Liver (tissue), 9 donors: Measurements from ENCODE around the gene EXOC8. TPM values are rescaled to one million over a fixed set of nuclear protein-coding genes. Genes with fewer than 3 reads are reported as not detected.

Experiments
- DNase-seq: peaks from one replicate; pipeline ENCODE4 v3.0.0-alpha.2; 2017; ENCODE audit warnings: low spot score
- H3K27ac ChIP-seq, 2 donors: one replicate each; pipeline ENCODE4 v1.7.0; 2013; ENCODE audit warnings: inconsistent platforms in 2 of 2, low read length in 2 of 2, control low read depth in 1 of 2, low read depth in 1 of 2, mild to moderate bottlenecking in 1 of 2
- H3K27me3 ChIP-seq, 4 donors: one replicate each; pipeline versions ENCODE4 v1.6.1 to v1.7.0; 2013; ENCODE audit warnings: low read length in 3 of 4, inconsistent platforms in 1 of 4, mild to moderate bottlenecking in 1 of 4, moderate library complexity in 1 of 4; ENCODE audit not compliant: control insufficient read depth in 4 of 4, insufficient read depth in 4 of 4
- H3K36me3 ChIP-seq, 4 donors: one replicate each; pipeline versions ENCODE4 v1.6.1 to v1.7.0; 2013; ENCODE audit warnings: low read length in 3 of 4, mild to moderate bottlenecking in 3 of 4, low read depth in 1 of 4, moderate library complexity in 1 of 4; ENCODE audit not compliant: control insufficient read depth in 4 of 4, insufficient read depth in 3 of 4
- H3K4me1 ChIP-seq, 4 donors: one replicate each; pipeline versions ENCODE4 v1.6.1 to v1.7.0; 2013; ENCODE audit warnings: low read length in 3 of 4, mild to moderate bottlenecking in 3 of 4, moderate library complexity in 1 of 4; ENCODE audit not compliant: control insufficient read depth in 4 of 4, insufficient read depth in 4 of 4
- H3K4me3 ChIP-seq, 3 donors: one replicate each; pipeline versions ENCODE4 v1.6.1 to v1.7.0; 2013; ENCODE audit warnings: low read length in 3 of 3, control low read depth in 1 of 3, low read depth in 1 of 3, mild to moderate bottlenecking in 1 of 3
- H3K9ac ChIP-seq, 2 donors: one replicate each; pipeline ENCODE4 v1.7.0; 2013; ENCODE audit warnings: low read length in 2 of 2, mild to moderate bottlenecking in 2 of 2, moderate library complexity in 2 of 2, control low read depth in 1 of 2, low read depth in 1 of 2
- H3K9me3 ChIP-seq, 4 donors: one replicate each; pipeline versions ENCODE4 v1.6.1 to v1.7.0; 2013; ENCODE audit warnings: low read length in 3 of 4; ENCODE audit not compliant: control insufficient read depth in 4 of 4
- ATF3 ChIP-seq: IDR thresholded peaks from 2 replicates; pipeline ENCODE4 v1.6.1; 2016; ENCODE audit warnings: antibody characterized with exemption
- EGR1 ChIP-seq, 2 donors: IDR thresholded peaks; 2 replicates each; pipeline ENCODE4 v1.6.1; 2016 to 2018; ENCODE audit warnings: antibody characterized with exemption in 2 of 2, low read depth in 2 of 2
- FOXA1 ChIP-seq: IDR thresholded peaks from 2 replicates; pipeline ENCODE4 v1.6.1; 2016; ENCODE audit warnings: antibody characterized with exemption
- FOXA2 ChIP-seq: IDR thresholded peaks from 2 replicates; pipeline ENCODE4 v1.6.1; 2016; ENCODE audit warnings: antibody characterized with exemption
- GABPA ChIP-seq, 2 donors: IDR thresholded peaks in 1 of 2; conservative IDR thresholded peaks in 1 of 2; 2 replicates each; pipeline ENCODE4 v1.6.1; 2016; ENCODE audit warnings: antibody characterized with exemption in 2 of 2, mild to moderate bottlenecking in 1 of 2, moderate library complexity in 1 of 2
- HNF4A ChIP-seq, 2 donors: conservative IDR thresholded peaks; 2 replicates each; pipeline ENCODE4 v1.6.1; 2016; ENCODE audit warnings: antibody characterized with exemption in 2 of 2, mild to moderate bottlenecking in 2 of 2
- HNF4G ChIP-seq: IDR thresholded peaks from 2 replicates; pipeline ENCODE4 v1.6.1; 2016; ENCODE audit warnings: antibody characterized with exemption
- JUND ChIP-seq, 2 donors: IDR thresholded peaks; 2 replicates each; pipeline ENCODE4 v1.6.1; 2016; ENCODE audit warnings: antibody characterized with exemption in 2 of 2
- MAX ChIP-seq: IDR thresholded peaks from 2 replicates; pipeline ENCODE4 v1.6.1; 2016; ENCODE audit warnings: antibody characterized with exemption
- NR2F2 ChIP-seq: IDR thresholded peaks from 2 replicates; pipeline ENCODE4 v1.6.1; 2016; ENCODE audit warnings: antibody characterized with exemption
- RAD21 ChIP-seq, 2 donors: IDR thresholded peaks; 2 replicates each; pipeline ENCODE4 v1.6.1; 2016; ENCODE audit warnings: antibody characterized with exemption in 2 of 2, mild to moderate bottlenecking in 2 of 2
- RXRA ChIP-seq, 2 donors: IDR thresholded peaks; 2 replicates each; pipeline ENCODE4 v1.6.1; 2017 to 2018; ENCODE audit warnings: antibody characterized with exemption in 2 of 2, mild to moderate bottlenecking in 1 of 2
- SP1 ChIP-seq: IDR thresholded peaks from 2 replicates; pipeline ENCODE4 v1.6.1; 2018; ENCODE audit warnings: antibody characterized with exemption, mild to moderate bottlenecking
- TAF1 ChIP-seq: conservative IDR thresholded peaks from 2 replicates; pipeline ENCODE4 v1.6.1; 2016; ENCODE audit warnings: antibody characterized with exemption, mild to moderate bottlenecking
- YY1 ChIP-seq: IDR thresholded peaks from 2 replicates; pipeline ENCODE4 v1.6.1; 2016; ENCODE audit warnings: antibody characterized with exemption, mild to moderate bottlenecking
- WGBS: extraction: QIAGEN DNeasy Blood & Tissue Kit; methylation state at CpG from one replicate; pipeline ENCODE4 v1.1.7; 2013; 5-methylcytosine and 5-hydroxymethylcytosine counted together
- polyA plus RNA-seq, 2 donors: library from polyadenylated mRNA; stranded (reverse) in 1 of 2; unstranded in 1 of 2; fragments of 200-250 nt in 1 of 2; fragments of >200 nt in 1 of 2; fragmentation: Nextera tagmentation in 1 of 2; extraction: Ambion mirVana in 1 of 2; gene quantifications; one replicate each; pipeline versions ENCODE4 v1.2.1 to v1.2.3, GENCODE V29; 2013 to 2015
- total RNA-seq, 2 donors: library from RNA; depleted of rRNA; stranded (reverse); fragments of >200 nt; gene quantifications; one replicate each; pipeline ENCODE4 v1.2.3, GENCODE V29; 2014
- TF ChIP-seq, protein P1 (sequence below): fragments of 150-350 bp; IDR thresholded peaks from 2 replicates; pipeline ENCODE4 v1.5.1; 2017; ENCODE audit warnings: improper control_type of control experiment, low read depth, low read length; ENCODE audit not compliant: missing input control
- TF ChIP-seq, protein P2 (sequence below): IDR thresholded peaks from 2 replicates; pipeline ENCODE4 v1.6.1; 2016; ENCODE audit warnings: antibody characterized with exemption, mild to moderate bottlenecking
- donor health status: healthy.
- donor health status: healthy.
- donor health status: healthy.
- donor health status: healthy.
- donor health status: healthy.

Gene EXOC8
- total and polyA plus RNA-seq, 4 donors, result 1.6 to 13.4 (median 7.5) TPM

DNA sequence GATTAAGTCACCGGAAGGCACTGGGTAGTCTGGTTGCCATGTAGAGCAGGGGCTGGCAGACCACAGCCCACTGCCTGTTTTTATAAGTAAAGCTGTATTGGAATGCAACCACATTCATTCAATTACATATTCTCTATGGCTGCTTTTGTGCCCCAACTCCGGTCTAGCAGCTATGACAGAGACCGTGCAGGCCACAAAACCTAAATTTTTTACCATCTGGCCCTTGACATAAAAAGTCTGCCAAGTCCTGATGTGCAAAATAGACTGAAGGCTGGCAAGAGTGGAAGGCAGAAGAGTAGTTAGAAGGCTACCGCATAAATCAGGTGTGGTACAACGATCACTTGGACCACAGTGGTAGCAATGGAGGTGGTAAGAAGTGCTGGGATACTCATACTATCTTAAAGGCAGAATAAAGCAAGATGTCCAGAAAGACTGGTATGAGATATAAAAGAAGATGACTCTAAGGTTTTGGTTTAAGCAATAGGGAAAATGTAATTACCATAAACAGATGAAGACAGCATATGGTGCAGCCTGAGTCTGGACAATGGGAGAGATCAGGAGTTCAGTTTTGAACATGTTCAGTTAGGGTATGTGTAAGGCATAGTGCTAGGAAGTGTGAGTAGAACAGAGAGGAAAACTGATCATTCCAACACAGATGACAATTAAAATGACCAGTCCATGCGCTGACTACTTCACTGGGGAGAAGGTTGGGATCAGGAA is 47.2 kb upstream of the EXOC8 start:
- no peaks in the 10 kb centered on the region for H3K27me3 ChIP-seq
- no peak for DNase-seq
- H3K9ac ChIP-seq, result no peak overlapping the region
- 96% methylated on average over 6 of the region's 6 CpGs for whole genome bisulfite sequencing
- peaks cover 10 to 27% (median 19%) of the 10 kb centered on the region in 4 donors for H3K4me1 ChIP-seq
- no peaks in the 10 kb centered on the region for H3K9me3 ChIP-seq
- peak overlapping the region in 1 of 2 donors; percentile 46 for H3K27ac ChIP-seq
- H3K4me3 ChIP-seq, result no peak overlapping the region
- TF ChIP-seq ATF3, result no peak
- no peak for TF ChIP-seq YY1
- TF ChIP-seq JUND (IDR thresholded peaks at IDR 0.05), result no peak
- TF ChIP-seq, protein P1, sequence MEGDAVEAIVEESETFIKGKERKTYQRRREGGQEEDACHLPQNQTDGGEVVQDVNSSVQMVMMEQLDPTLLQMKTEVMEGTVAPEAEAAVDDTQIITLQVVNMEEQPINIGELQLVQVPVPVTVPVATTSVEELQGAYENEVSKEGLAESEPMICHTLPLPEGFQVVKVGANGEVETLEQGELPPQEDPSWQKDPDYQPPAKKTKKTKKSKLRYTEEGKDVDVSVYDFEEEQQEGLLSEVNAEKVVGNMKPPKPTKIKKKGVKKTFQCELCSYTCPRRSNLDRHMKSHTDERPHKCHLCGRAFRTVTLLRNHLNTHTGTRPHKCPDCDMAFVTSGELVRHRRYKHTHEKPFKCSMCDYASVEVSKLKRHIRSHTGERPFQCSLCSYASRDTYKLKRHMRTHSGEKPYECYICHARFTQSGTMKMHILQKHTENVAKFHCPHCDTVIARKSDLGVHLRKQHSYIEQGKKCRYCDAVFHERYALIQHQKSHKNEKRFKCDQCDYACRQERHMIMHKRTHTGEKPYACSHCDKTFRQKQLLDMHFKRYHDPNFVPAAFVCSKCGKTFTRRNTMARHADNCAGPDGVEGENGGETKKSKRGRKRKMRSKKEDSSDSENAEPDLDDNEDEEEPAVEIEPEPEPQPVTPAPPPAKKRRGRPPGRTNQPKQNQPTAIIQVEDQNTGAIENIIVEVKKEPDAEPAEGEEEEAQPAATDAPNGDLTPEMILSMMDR, result no peak
- TF ChIP-seq FOXA2, result no peak
- no peak for TF ChIP-seq RXRA (IDR thresholded peaks at IDR 0.05)
- TF ChIP-seq TAF1, result no peak
- no peak for TF ChIP-seq EGR1 (IDR thresholded peaks at IDR 0.05; ENCODE audit: low read depth in 2 of 2)
- no peak for TF ChIP-seq SP1
- TF ChIP-seq HNF4A (conservative IDR thresholded peaks at IDR 0.05), result no peak
- no peak for TF ChIP-seq RAD21 (IDR thresholded peaks at IDR 0.05)
- TF ChIP-seq, protein P2, sequence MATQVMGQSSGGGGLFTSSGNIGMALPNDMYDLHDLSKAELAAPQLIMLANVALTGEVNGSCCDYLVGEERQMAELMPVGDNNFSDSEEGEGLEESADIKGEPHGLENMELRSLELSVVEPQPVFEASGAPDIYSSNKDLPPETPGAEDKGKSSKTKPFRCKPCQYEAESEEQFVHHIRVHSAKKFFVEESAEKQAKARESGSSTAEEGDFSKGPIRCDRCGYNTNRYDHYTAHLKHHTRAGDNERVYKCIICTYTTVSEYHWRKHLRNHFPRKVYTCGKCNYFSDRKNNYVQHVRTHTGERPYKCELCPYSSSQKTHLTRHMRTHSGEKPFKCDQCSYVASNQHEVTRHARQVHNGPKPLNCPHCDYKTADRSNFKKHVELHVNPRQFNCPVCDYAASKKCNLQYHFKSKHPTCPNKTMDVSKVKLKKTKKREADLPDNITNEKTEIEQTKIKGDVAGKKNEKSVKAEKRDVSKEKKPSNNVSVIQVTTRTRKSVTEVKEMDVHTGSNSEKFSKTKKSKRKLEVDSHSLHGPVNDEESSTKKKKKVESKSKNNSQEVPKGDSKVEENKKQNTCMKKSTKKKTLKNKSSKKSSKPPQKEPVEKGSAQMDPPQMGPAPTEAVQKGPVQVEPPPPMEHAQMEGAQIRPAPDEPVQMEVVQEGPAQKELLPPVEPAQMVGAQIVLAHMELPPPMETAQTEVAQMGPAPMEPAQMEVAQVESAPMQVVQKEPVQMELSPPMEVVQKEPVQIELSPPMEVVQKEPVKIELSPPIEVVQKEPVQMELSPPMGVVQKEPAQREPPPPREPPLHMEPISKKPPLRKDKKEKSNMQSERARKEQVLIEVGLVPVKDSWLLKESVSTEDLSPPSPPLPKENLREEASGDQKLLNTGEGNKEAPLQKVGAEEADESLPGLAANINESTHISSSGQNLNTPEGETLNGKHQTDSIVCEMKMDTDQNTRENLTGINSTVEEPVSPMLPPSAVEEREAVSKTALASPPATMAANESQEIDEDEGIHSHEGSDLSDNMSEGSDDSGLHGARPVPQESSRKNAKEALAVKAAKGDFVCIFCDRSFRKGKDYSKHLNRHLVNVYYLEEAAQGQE, result no peak
- TF ChIP-seq NR2F2, result no peak
- TF ChIP-seq FOXA1, result no peak
- TF ChIP-seq MAX, result no peak
- no peaks in the 10 kb centered on the region for H3K36me3 ChIP-seq

GRCh38 chr1:231383159-231383860 is 45.7 kb upstream of the EXOC8 start:
- Histone ChIP-seq H3K9me3 (no peaks in the 10 kb centered on the region), H3K4me3 (no peak overlapping the region), H3K27me3 (no peaks in the 10 kb centered on the region), H3K27ac (peak overlapping the region; percentile 25 to 46), H3K9ac (no peak overlapping the region), H3K4me1 (peaks cover 10 to 27% (median 19%) of the 10 kb centered on the region in 4 donors), H3K36me3 (no peaks in the 10 kb centered on the region)
- WGBS, result 36% methylated on average over 5 of the region's 5 CpGs
- no peak for DNase-seq
- peak; percentile 54 for TF ChIP-seq ATF3
- peak; percentile 44 to 83 for TF ChIP-seq JUND (IDR thresholded peaks at IDR 0.05)
- TF ChIP-seq, protein P2, result no peak
- no peak for TF ChIP-seq TAF1
- peak in 1 of 2 donors; percentile 31 for TF ChIP-seq RAD21 (IDR thresholded peaks at IDR 0.05)
- TF ChIP-seq NR2F2, result no peak
- TF ChIP-seq GABPA (IDR thresholded peaks at IDR 0.05 in 1 of 2, conservative IDR thresholded peaks at IDR 0.05 in 1 of 2), result no peak
- peak; percentile 32 for TF ChIP-seq MAX
- peak; percentile 62 to 70 for TF ChIP-seq HNF4A (conservative IDR thresholded peaks at IDR 0.05)
- no peak for TF ChIP-seq EGR1 (IDR thresholded peaks at IDR 0.05; ENCODE audit: low read depth in 2 of 2)
- TF ChIP-seq FOXA1, result no peak
- TF ChIP-seq SP1, result peak; percentile 58
- TF ChIP-seq HNF4G, result no peak
